HUES6 (cell line): Measurements from ENCODE around the gene FSTL4.

Experiments
- H3K27ac ChIP-seq: 2 replicates; pipeline ENCODE4 v1.7.0; 2013; ENCODE audit warnings: low read depth, mild to moderate bottlenecking, low read length, inconsistent platforms
- H3K27me3 ChIP-seq: 2 replicates; pipeline ENCODE4 v1.6.1; 2013; ENCODE audit warnings: low read length; ENCODE audit not compliant: control insufficient read depth, insufficient read depth
- H3K36me3 ChIP-seq: 2 replicates; pipeline ENCODE4 v1.6.1; 2013; ENCODE audit warnings: low read length; ENCODE audit not compliant: control insufficient read depth, insufficient read depth
- H3K4me1 ChIP-seq: 2 replicates; pipeline ENCODE4 v1.6.1; 2013; ENCODE audit warnings: low read length; ENCODE audit not compliant: control insufficient read depth, insufficient read depth
- H3K4me3 ChIP-seq: 2 replicates; pipeline ENCODE4 v1.5.1; 2013; ENCODE audit warnings: low read depth, low read length
- H3K9ac ChIP-seq: one replicate; pipeline ENCODE4 v1.6.1; 2013; ENCODE audit warnings: mild to moderate bottlenecking, low read length
- H3K9me3 ChIP-seq: 2 replicates; pipeline ENCODE4 v1.6.1; 2013; ENCODE audit warnings: low read depth, low read length; ENCODE audit not compliant: control insufficient read depth, insufficient read depth

The FSTL4 gene

GRCh38 chr5:133478199-133478985 is 133.9 kb downstream of the FSTL4 start:
- Histone ChIP-seq H3K27me3 (no peaks in the 10 kb centered on the region), H3K36me3 (no peaks in the 10 kb centered on the region), H3K9ac (no peak overlapping the region), H3K4me1 (peaks cover 5% of the 10 kb centered on the region; the same call in 1 of the 2 replicates), H3K9me3 (peaks cover 6% of the 10 kb centered on the region; the same call in 1 of the 2 replicates), H3K27ac (no peak overlapping the region), H3K4me3 (no peak overlapping the region)

GRCh38 chr5:133475986-133476385 is 136.4 kb downstream of the FSTL4 start:
- no peak overlapping the region for H3K4me3 ChIP-seq
- no peak overlapping the region for H3K9ac ChIP-seq
- H3K36me3 ChIP-seq, result no peaks in the 10 kb centered on the region
- H3K4me1 ChIP-seq, result peaks cover 5% of the 10 kb centered on the region; the same call in 1 of the 2 replicates
- H3K9me3 ChIP-seq, result no peaks in the 10 kb centered on the region
- H3K27me3 ChIP-seq, result no peaks in the 10 kb centered on the region
- no peak overlapping the region for H3K27ac ChIP-seq

GRCh38 chr5:133474851-133475590 is 137.3 kb downstream of the FSTL4 start:
- Histone ChIP-seq H3K4me3 (no peak overlapping the region), H3K27me3 (no peaks in the 10 kb centered on the region), H3K9me3 (no peaks in the 10 kb centered on the region), H3K27ac (no peak overlapping the region), H3K9ac (no peak overlapping the region), H3K4me1 (peaks cover 5% of the 10 kb centered on the region; the same call in 1 of the 2 replicates), H3K36me3 (no peaks in the 10 kb centered on the region)

- no peaks in the 10 kb centered on the region for H3K27me3 ChIP-seq
- peaks cover 5% of the 10 kb centered on the region; the same call in 1 of the 2 replicates for H3K4me1 ChIP-seq
- no peak overlapping the region for H3K27ac ChIP-seq
- no peaks in the 10 kb centered on the region for H3K36me3 ChIP-seq
- H3K9me3 ChIP-seq, result no peaks in the 10 kb centered on the region
- no peak overlapping the region for H3K9ac ChIP-seq
- no peak overlapping the region for H3K4me3 ChIP-seq
Measured at GRCh38 chr5:133473291-133473690, 139.1 kb downstream of the FSTL4 start.

- no peak overlapping the region for H3K9ac ChIP-seq
Measured at GRCh38 chr5:133472829-133473228, 139.5 kb downstream of the FSTL4 start.

GRCh38 chr5:133471699-133472098 is 140.6 kb downstream of the FSTL4 start:
- no peaks in the 10 kb centered on the region for H3K27me3 ChIP-seq
- H3K4me3 ChIP-seq, result no peak overlapping the region
- H3K27ac ChIP-seq, result no peak overlapping the region
- no peaks in the 10 kb centered on the region for H3K9me3 ChIP-seq
- no peak overlapping the region for H3K9ac ChIP-seq
- peaks cover 13% of the 10 kb centered on the region for H3K4me1 ChIP-seq
- H3K36me3 ChIP-seq, result no peaks in the 10 kb centered on the region

More at GRCh38 chr5:133472829-133473228, 139.5 kb downstream of the FSTL4 start:
- H3K36me3 ChIP-seq, result no peaks in the 10 kb centered on the region
- no peak overlapping the region for H3K27ac ChIP-seq
- no peak overlapping the region for H3K4me3 ChIP-seq
- H3K9me3 ChIP-seq, result no peaks in the 10 kb centered on the region
- H3K4me1 ChIP-seq, result peaks cover 5% of the 10 kb centered on the region; the same call in 1 of the 2 replicates
- H3K27me3 ChIP-seq, result no peaks in the 10 kb centered on the region

- Histone ChIP-seq H3K27me3 (no peaks in the 10 kb centered on the region), H3K4me3 (no peak overlapping the region), H3K9me3 (no peaks in the 10 kb centered on the region), H3K36me3 (no peaks in the 10 kb centered on the region), H3K4me1 (peaks cover 15% of the 10 kb centered on the region), H3K27ac (no peak overlapping the region), H3K9ac (no peak overlapping the region)
Measured at GRCh38 chr5:133470841-133471240, 141.5 kb downstream of the FSTL4 start.

GRCh38 chr5:133469846-133470245 is 142.5 kb downstream of the FSTL4 start:
- no peaks in the 10 kb centered on the region for H3K27me3 ChIP-seq
- H3K4me1 ChIP-seq, result peaks cover 15% of the 10 kb centered on the region
- no peak overlapping the region for H3K4me3 ChIP-seq
- H3K36me3 ChIP-seq, result no peaks in the 10 kb centered on the region
- H3K9ac ChIP-seq, result no peak overlapping the region
- no peak overlapping the region for H3K27ac ChIP-seq
- no peaks in the 10 kb centered on the region for H3K9me3 ChIP-seq

GRCh38 chr5:133469252-133469651 is 143.1 kb downstream of the FSTL4 start:
- Histone ChIP-seq H3K4me3 (no peak overlapping the region), H3K9ac (no peak overlapping the region), H3K36me3 (no peaks in the 10 kb centered on the region), H3K27ac (no peak overlapping the region), H3K4me1 (peaks cover 11% of the 10 kb centered on the region), H3K27me3 (no peaks in the 10 kb centered on the region), H3K9me3 (no peaks in the 10 kb centered on the region)

- no peaks in the 10 kb centered on the region for H3K27me3 ChIP-seq
- H3K9me3 ChIP-seq, result no peaks in the 10 kb centered on the region
- H3K4me3 ChIP-seq, result no peak overlapping the region
- peaks cover 11% of the 10 kb centered on the region for H3K4me1 ChIP-seq
- H3K36me3 ChIP-seq, result no peaks in the 10 kb centered on the region
- no peak overlapping the region for H3K9ac ChIP-seq
- no peak overlapping the region for H3K27ac ChIP-seq
Measured at GRCh38 chr5:133468596-133468995, 143.7 kb downstream of the FSTL4 start.

- Histone ChIP-seq H3K27ac (no peak overlapping the region), H3K4me3 (no peak overlapping the region), H3K27me3 (no peaks in the 10 kb centered on the region), H3K9ac (no peak overlapping the region), H3K4me1 (peaks cover 11% of the 10 kb centered on the region), H3K9me3 (no peaks in the 10 kb centered on the region), H3K36me3 (no peaks in the 10 kb centered on the region)
Measured at GRCh38 chr5:133467826-133468463, 144.4 kb downstream of the FSTL4 start.
